ENCODE results near the gene TBC1D22A. TPM values are rescaled to one million over a fixed set of nuclear protein-coding genes. Genes with fewer than 3 reads are reported as not detected.

TBC1D22A gene
- total RNA-seq, 1 donor from 2014 or later, result 14.3 TPM

- no peak for TF ChIP-seq CTCF (conservative IDR thresholded peaks at IDR 0.05)
- peaks cover 3% of the 10 kb centered on the region for H3K36me3 Mint-ChIP-seq (ENCODE audit: low read depth)
- no peaks in the 10 kb centered on the region for H3K9me3 Mint-ChIP-seq
- H3K4me3 Mint-ChIP-seq, result no peak overlapping the region
- peak overlapping the region; percentile 19 for H3K27ac Mint-ChIP-seq (ENCODE audit: unreplicated experiment)
- H3K27me3 Mint-ChIP-seq (ENCODE audit: low read depth), result no peaks in the 10 kb centered on the region
- no peak for DNase-seq (ENCODE audit: low read depth, low spot score)
- peaks cover 18% of the 10 kb centered on the region for H3K4me1 Mint-ChIP-seq
Measured at GRCh38 chr22:46971099-46971763, 208.8 kb downstream of the TBC1D22A start.

GRCh38 chr22:46971764-46972125 lies 209.3 kb downstream of the TBC1D22A start:
- Mint-ChIP-seq H3K27me3 (ENCODE audit: low read depth) (no peaks in the 10 kb centered on the region), H3K9me3 (no peaks in the 10 kb centered on the region), H3K27ac (ENCODE audit: unreplicated experiment) (no peak overlapping the region), H3K4me1 (peaks cover 18% of the 10 kb centered on the region), H3K36me3 (ENCODE audit: low read depth) (peaks cover 3% of the 10 kb centered on the region), H3K4me3 (no peak overlapping the region)
- no peak for DNase-seq (ENCODE audit: low read depth, low spot score)
- TF ChIP-seq CTCF (conservative IDR thresholded peaks at IDR 0.05), result no peak

- no peak for DNase-seq (ENCODE audit: low read depth, low spot score)
- peaks cover 4% of the 10 kb centered on the region for H3K9me3 Mint-ChIP-seq
- TF ChIP-seq CTCF (conservative IDR thresholded peaks at IDR 0.05), result no peak
- no peaks in the 10 kb centered on the region for H3K27me3 Mint-ChIP-seq (ENCODE audit: low read depth)
- H3K36me3 Mint-ChIP-seq (ENCODE audit: low read depth), result peaks cover 7% of the 10 kb centered on the region
- H3K4me3 Mint-ChIP-seq, result no peak overlapping the region
- peak overlapping the region; percentile 50 for H3K27ac Mint-ChIP-seq (ENCODE audit: unreplicated experiment)
- peaks cover 18% of the 10 kb centered on the region for H3K4me1 Mint-ChIP-seq
Measured at GRCh38 chr22:46972256-46972655, 209.8 kb downstream of the TBC1D22A start.

GRCh38 chr22:46972901-46973831 lies 210.7 kb downstream of the TBC1D22A start:
- no peak for DNase-seq (ENCODE audit: low read depth, low spot score)
- Mint-ChIP-seq H3K9me3 (peaks cover 4% of the 10 kb centered on the region), H3K27ac (ENCODE audit: unreplicated experiment) (no peak overlapping the region), H3K4me3 (no peak overlapping the region), H3K4me1 (peaks cover 18% of the 10 kb centered on the region), H3K27me3 (ENCODE audit: low read depth) (no peaks in the 10 kb centered on the region), H3K36me3 (ENCODE audit: low read depth) (peaks cover 7% of the 10 kb centered on the region)
- TF ChIP-seq CTCF (conservative IDR thresholded peaks at IDR 0.05), result no peak

- H3K27me3 Mint-ChIP-seq (ENCODE audit: low read depth), result no peaks in the 10 kb centered on the region
- peaks cover 18% of the 10 kb centered on the region for H3K4me1 Mint-ChIP-seq
- TF ChIP-seq CTCF (conservative IDR thresholded peaks at IDR 0.05), result no peak
- peaks cover 4% of the 10 kb centered on the region for H3K9me3 Mint-ChIP-seq
- no peak overlapping the region for H3K27ac Mint-ChIP-seq (ENCODE audit: unreplicated experiment)
- no peak for DNase-seq (ENCODE audit: low read depth, low spot score)
- peaks cover 10% of the 10 kb centered on the region for H3K36me3 Mint-ChIP-seq (ENCODE audit: low read depth)
- H3K4me3 Mint-ChIP-seq, result no peak overlapping the region
Measured at GRCh38 chr22:46974077-46974476, 211.6 kb downstream of the TBC1D22A start.

Data from neural crest cell (in vitro differentiated cells).